Activated gamma-delta T cell (primary cell): Measurements from ENCODE around the gene KIRREL3.

Source experiments
- DNase-seq: peaks from one replicate; lab custom pipeline; 2025; lab: John Stamatoyannopoulos, UW

Gene KIRREL3

GRCh38 chr11:126575849-126576248 is 424.7 kb downstream of the KIRREL3 start:
- no peak for DNase-seq

GRCh38 chr11:126573325-126573978 is 427.1 kb downstream of the KIRREL3 start:
- no peak for DNase-seq

- no peak for DNase-seq
These were observed 430.1 kb downstream of the KIRREL3 start for GRCh38 chr11:126570489-126570888.

- no peak for DNase-seq
These were observed 433.2 kb downstream of the KIRREL3 start for GRCh38 chr11:126567419-126567818.

- no peak for DNase-seq
These were observed 436.0 kb downstream of the KIRREL3 start for GRCh38 chr11:126564566-126564965.

GRCh38 chr11:126561327-126561893 is 439.2 kb downstream of the KIRREL3 start:
- DNase-seq, result no peak

GRCh38 chr11:126560221-126560620 is 440.3 kb downstream of the KIRREL3 start:
- DNase-seq, result no peak

- no peak for DNase-seq
These were observed 451.7 kb downstream of the KIRREL3 start for GRCh38 chr11:126548581-126549550.

- DNase-seq, result no peak
These were observed 452.9 kb downstream of the KIRREL3 start for GRCh38 chr11:126547691-126548090.

GRCh38 chr11:126547161-126547560 is 453.4 kb downstream of the KIRREL3 start:
- DNase-seq, result no peak

GRCh38 chr11:126546694-126547093 is 453.9 kb downstream of the KIRREL3 start:
- DNase-seq, result no peak

GRCh38 chr11:126546191-126546590 is 454.4 kb downstream of the KIRREL3 start:
- DNase-seq, result no peak

- DNase-seq, result no peak
These were observed 455.5 kb downstream of the KIRREL3 start for GRCh38 chr11:126545057-126545555.

GRCh38 chr11:126544108-126545056 is 456.2 kb downstream of the KIRREL3 start:
- DNase-seq, result no peak

- DNase-seq, result no peak
These were observed 456.9 kb downstream of the KIRREL3 start for GRCh38 chr11:126543691-126544090.

GRCh38 chr11:126542334-126543015 is 458.1 kb downstream of the KIRREL3 start:
- DNase-seq, result no peak

GRCh38 chr11:126538071-126538470 is 462.5 kb downstream of the KIRREL3 start:
- no peak for DNase-seq

- DNase-seq, result no peak
These were observed 463.1 kb downstream of the KIRREL3 start for GRCh38 chr11:126537492-126537891.

GRCh38 chr11:126534141-126534805 is 466.3 kb downstream of the KIRREL3 start:
- no peak for DNase-seq

- DNase-seq, result no peak
These were observed 467.0 kb downstream of the KIRREL3 start for GRCh38 chr11:126533560-126533959.
